Adipose tissue (tissue), 3 donors: ENCODE results near the gene AFF2. TPM values are rescaled to one million over a fixed set of nuclear protein-coding genes. Genes with fewer than 3 reads are reported as not detected.
"Not testable (repeated sequence)": the region's sequence is repeated elsewhere in the genome, so short reads cannot be mapped to it uniquely, and the experiment has no call there.

ENCODE experiments used
- H3K27ac ChIP-seq: one replicate; pipeline ENCODE4 v1.5.1; 2013; ENCODE audit warnings: low read depth, low read length
- WGBS, 3 donors: extraction: QIAGEN DNeasy Blood & Tissue Kit; methylation state at CpG; one replicate each; pipeline ENCODE4 v1.1.7; 2013; 5-methylcytosine and 5-hydroxymethylcytosine counted together
- polyA plus RNA-seq, 3 donors: library from polyadenylated mRNA; stranded (reverse); fragments of 200-250 nt; gene quantifications; one replicate each; pipeline ENCODE4 v1.2.3, GENCODE V29; 2013
- donor health status: healthy with polysubstance abuse.
- donor health status: Bipolar disorder and iron deficiency.
- donor health status: healthy.

The AFF2 gene
- polyA plus RNA-seq, 3 donors = 0.13 to 2.5 (median 2.0) TPM

DNA sequence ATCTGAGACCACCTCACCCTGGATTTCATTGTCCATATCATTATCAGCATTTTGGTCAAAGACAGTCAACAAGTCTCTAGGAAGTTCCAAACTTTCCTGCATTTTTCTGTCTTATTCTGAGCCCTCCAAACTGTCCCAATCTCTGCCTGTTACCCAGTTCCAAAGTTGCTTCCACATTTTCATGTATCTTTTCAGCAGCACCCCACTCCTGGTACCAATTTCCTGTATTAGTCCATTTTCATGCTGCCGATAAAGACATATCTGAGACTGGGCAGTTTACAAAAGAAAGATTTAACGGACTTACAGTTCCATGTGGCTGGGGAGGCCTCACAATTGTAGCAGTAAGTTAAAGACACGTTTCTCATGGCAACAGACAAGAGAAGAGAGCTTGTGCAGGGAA is 168.8 kb downstream of the AFF2 start:
- H3K27ac ChIP-seq = not testable (repeated sequence)
- 72 to 87% (median 72%) methylated on average over 3 of the region's 3 CpGs for WGBS, 3 donors

GRCh38 chrX:148670277-148670676 is 169.9 kb downstream of the AFF2 start:
- WGBS, 3 donors = 78 to 84% (median 79%) methylated on average over 3 of the region's 3 CpGs
- no peak overlapping the region for H3K27ac ChIP-seq

GRCh38 chrX:148672517-148672916 is 172.1 kb downstream of the AFF2 start:
- H3K27ac ChIP-seq = no peak overlapping the region
- WGBS, 3 donors = 47 to 74% (median 52%) methylated on average over 2 of the region's 2 CpGs

- WGBS, 3 donors = 59 to 76% (median 67%) methylated on average over 1 of the region's 1 CpG
- no peak overlapping the region for H3K27ac ChIP-seq
Observed at GRCh38 chrX:148681605-148682004, 181.2 kb downstream of the AFF2 start.

DNA sequence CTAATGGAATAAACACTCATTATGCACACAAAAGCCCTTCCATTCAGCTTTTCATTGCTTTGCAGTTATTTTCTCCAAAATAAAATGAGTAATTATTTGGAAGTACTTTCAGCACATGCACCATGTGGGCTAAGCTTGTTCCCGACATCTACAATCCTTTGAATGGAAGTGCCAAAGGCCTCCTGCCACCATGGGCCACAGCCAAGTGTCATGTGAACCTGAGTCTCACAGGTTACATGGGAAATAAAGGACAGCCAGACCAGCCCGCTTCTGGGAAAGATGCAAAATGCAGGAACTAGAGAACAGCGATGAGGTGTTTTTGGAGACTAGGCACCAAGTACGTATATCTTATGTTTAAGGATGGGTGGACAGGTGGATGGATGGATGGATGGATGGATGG is 181.8 kb downstream of the AFF2 start:
- whole genome bisulfite sequencing, 3 donors = 86 to 95% (median 88%) methylated on average over 4 of the region's 4 CpGs
- no peak overlapping the region for H3K27ac ChIP-seq

GRCh38 chrX:148691456-148691855 is 191.0 kb downstream of the AFF2 start:
- WGBS, 3 donors = 57 to 81% (median 58%) methylated on average over 2 of the region's 2 CpGs

DNA sequence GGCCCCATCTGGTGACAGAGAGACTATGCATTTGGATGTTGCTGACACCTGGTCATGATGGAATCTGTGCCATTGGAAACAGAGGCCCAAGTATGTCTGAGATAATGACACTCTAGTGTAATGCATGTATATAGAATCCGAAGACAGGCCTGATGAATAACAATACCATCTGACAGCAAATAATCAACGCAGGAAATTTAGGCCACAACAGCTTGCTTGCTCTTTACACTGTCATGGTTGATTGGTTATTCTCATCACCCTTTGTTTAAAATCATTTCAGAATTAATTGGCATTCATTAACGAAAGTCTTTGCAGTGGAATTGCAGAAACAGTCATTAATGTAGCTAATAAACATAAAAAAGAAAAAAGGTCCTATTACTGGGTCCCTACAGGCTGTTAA is 194.8 kb downstream of the AFF2 start:
- 69 to 88% (median 80%) methylated on average over 3 of the region's 3 CpGs for WGBS, 3 donors
- no peak overlapping the region for H3K27ac ChIP-seq

More at GRCh38 chrX:148691456-148691855, 191.0 kb downstream of the AFF2 start:
- H3K27ac ChIP-seq = no peak overlapping the region

GRCh38 chrX:148698221-148698620 is 197.8 kb downstream of the AFF2 start:
- whole genome bisulfite sequencing, 3 donors = 94 to 97% (median 94%) methylated on average over 3 of the region's 3 CpGs
- H3K27ac ChIP-seq = no peak overlapping the region

- no peak overlapping the region for H3K27ac ChIP-seq
- WGBS, 3 donors = 40 to 54% (median 46%) methylated on average over 2 of the region's 2 CpGs
Observed at GRCh38 chrX:148700021-148700420, 199.6 kb downstream of the AFF2 start.

DNA sequence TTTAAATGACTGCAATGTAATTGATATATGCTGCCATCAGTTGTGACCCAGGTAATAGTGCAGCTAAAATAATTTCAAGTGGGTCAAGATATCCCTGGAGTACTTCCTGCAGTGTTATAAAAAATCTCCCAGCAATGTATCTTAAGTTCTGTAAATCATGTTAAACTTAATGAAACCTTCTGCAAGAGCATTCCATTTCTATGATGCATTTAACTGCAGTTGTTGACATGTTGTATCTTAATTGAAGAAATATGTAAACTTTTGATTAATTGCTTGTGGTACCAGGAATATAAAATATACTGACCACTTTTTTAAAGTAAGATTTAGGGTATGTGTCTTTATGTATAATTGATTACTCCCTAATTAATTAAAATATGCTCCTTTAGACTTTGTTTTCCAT is 213.6 kb downstream of the AFF2 start:
- no peak overlapping the region for H3K27ac ChIP-seq

DNA sequence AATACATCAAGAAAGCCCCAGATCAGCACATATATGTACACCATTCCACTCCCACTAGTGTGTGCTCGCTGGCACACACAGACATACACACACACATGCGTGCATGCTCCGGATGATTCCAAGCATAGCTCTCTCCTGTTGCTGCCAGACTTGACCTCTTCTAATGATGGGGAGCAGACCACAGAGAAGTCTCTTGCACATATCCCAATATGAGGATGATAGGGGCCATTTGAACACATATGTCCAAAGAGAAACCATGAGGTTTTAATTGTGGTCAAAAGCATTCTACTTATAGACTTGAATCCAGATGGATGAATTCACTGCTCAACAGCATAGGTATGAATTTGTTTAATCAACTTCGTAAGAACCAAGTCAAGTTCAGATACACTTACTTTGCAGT is 214.9 kb downstream of the AFF2 start:
- H3K27ac ChIP-seq = no peak overlapping the region
- WGBS, 3 donors = 74 to 92% (median 84%) methylated on average over 4 of the region's 4 CpGs

DNA sequence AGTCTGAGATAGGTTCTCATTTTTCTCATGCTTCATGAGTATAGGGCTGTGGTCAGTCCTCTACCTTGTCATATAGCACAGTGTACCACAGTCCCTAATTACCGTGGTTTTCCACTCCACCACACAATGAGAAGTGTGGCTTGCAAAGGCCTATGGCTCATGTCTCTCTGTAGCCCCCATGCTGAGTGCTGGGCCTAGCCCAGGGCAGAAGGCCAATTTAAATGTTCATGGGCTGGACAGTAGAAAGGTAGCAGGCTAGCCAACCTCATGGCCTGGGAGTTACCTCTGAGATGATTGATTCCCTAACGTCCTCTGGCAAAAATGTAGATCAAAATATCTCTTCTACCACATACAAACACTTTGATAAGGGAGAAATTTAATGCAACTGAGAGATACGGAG is 222.5 kb downstream of the AFF2 start:
- H3K27ac ChIP-seq = no peak overlapping the region
- WGBS, 3 donors = 63 to 87% (median 63%) methylated on average over 3 of the region's 3 CpGs

GRCh38 chrX:148723551-148723950 is 223.1 kb downstream of the AFF2 start:
- WGBS, 3 donors = 35 to 87% (median 70%) methylated on average over 2 of the region's 2 CpGs
- no peak overlapping the region for H3K27ac ChIP-seq

DNA sequence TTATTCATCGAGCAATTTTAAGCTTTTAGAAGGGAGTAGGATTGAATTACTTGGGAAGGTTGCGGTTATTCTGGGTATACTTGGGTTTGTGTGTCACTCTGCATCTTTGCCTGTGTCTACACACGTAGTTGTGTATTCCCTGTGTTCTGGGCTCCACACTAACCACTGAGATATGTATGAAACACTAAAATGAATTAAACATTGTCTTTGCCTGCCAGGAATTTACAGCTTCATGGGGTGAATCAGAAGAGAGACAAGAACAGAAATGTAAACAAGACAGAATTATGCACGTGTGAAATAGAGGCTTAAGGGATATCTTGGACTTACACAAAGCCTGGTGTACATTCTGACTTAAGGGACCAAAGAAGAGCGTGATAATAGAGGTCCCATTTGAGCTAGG is 228.5 kb downstream of the AFF2 start:
- WGBS, 3 donors = 71 to 85% (median 72%) methylated on average over 5 of the region's 5 CpGs

DNA sequence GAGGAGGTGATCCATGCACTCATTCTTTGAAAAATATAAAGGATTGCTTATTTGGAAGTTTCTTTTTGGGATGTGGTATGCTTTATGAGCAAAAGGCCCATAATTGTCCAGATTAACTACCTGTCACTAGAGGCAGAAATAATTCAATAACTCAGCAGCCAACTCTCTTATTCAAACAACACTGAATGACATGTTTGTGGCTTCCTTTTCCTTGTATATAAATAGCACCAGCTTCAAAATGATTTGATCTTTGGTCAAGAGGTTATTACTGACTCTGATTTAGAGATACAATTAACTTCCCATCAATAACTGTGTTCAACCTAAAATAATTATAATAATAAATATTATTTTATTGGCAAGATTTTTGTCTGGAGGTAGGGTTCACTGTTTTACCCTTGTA is 232.3 kb downstream of the AFF2 start:
- H3K27ac ChIP-seq = no peak overlapping the region

More for the DNA sequence above, 228.5 kb downstream of the AFF2 start:
- H3K27ac ChIP-seq = no peak overlapping the region

- WGBS, 3 donors = 33 to 58% (median 40%) methylated on average over 5 to 6 of the region's 6 CpGs
- no peak overlapping the region for H3K27ac ChIP-seq
Observed at GRCh38 chrX:148741441-148741840, 241.0 kb downstream of the AFF2 start.

GRCh38 chrX:148755111-148755510 is 254.7 kb downstream of the AFF2 start:
- H3K27ac ChIP-seq = no peak overlapping the region
- WGBS, 3 donors = 32 to 66% (median 60%) methylated on average over 7 of the region's 7 CpGs

DNA sequence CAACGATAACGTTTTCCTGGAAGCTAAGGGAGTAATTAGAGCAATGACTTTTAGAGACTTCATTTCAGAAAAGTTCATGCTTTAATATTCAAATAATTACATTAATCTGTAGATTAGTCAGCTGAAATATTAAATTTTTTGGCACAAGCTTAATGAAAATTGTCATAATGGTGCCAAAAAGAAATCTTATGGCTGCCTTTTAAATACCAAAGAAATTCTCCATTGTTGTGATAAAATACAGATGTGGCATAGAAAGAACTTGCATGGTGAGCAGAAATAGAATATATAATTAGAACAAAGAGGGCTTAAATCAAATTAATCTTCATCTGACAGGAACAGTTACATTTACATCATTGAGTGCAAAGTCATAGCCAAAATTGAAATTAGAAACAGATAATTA is 263.5 kb downstream of the AFF2 start:
- WGBS, 3 donors = 44 to 75% (median 63%) methylated on average over 2 of the region's 2 CpGs

DNA sequence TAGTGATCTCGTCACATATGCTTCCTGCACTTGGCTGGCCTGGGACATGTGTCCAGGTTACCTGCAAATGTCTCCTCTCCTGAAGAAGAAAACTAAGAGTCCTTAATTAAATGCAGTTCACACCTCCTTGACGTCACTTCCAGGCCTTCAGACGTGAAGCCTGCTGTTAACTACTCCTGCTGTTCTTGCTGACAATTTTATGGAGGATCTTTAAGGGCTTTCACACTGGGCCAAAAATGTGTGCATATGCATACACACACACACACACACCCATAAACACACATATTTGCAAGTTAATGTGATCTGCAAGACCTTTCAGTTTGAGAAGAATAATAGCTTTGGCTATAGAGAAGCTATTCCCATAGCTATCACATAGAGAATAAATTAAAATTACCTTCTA is 267.9 kb downstream of the AFF2 start:
- no peak overlapping the region for H3K27ac ChIP-seq
- WGBS, 3 donors = 56 to 92% (median 67%) methylated on average over 3 of the region's 3 CpGs

More for the DNA sequence above, 263.5 kb downstream of the AFF2 start:
- no peak overlapping the region for H3K27ac ChIP-seq

DNA sequence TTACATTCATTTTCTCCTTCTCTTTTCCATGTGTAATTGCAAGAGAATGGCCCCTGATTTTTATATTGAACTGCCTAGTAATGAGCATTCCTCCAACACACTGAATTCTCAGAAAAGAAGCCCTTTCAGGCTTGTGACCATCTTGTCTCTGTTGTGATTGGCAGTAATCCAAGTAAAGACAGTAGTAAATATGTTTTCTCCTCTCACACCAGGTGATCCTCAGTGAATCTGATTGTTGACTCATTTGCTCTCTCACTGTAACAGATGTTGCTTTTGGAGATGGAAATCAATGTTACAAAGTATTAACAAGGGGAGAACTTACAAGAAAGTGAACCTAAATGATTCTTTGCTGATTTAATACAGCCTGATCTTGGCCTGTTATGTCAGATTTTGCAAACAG is 271.0 kb downstream of the AFF2 start:
- no peak overlapping the region for H3K27ac ChIP-seq

GRCh38 chrX:148774276-148774675 is 273.9 kb downstream of the AFF2 start:
- no peak overlapping the region for H3K27ac ChIP-seq
- WGBS, 3 donors = 67 to 76% (median 74%) methylated on average over 4 of the region's 4 CpGs
